GM19463 (cell line): ENCODE data around the gene SH3PXD2A.
"Not testable (repeated sequence)": the region's sequence is repeated elsewhere in the genome, so short reads cannot be mapped to it uniquely, and the experiment has no call there.

ENCODE experiments used
- ATAC-seq: cut with Tn5 transposase; IDR thresholded peaks from one replicate; pipeline ENCODE4 v1.9.1; 2021; ENCODE audit warnings: mild to moderate bottlenecking, moderate library complexity; ENCODE audit not compliant: unreplicated experiment

The SH3PXD2A gene

DNA sequence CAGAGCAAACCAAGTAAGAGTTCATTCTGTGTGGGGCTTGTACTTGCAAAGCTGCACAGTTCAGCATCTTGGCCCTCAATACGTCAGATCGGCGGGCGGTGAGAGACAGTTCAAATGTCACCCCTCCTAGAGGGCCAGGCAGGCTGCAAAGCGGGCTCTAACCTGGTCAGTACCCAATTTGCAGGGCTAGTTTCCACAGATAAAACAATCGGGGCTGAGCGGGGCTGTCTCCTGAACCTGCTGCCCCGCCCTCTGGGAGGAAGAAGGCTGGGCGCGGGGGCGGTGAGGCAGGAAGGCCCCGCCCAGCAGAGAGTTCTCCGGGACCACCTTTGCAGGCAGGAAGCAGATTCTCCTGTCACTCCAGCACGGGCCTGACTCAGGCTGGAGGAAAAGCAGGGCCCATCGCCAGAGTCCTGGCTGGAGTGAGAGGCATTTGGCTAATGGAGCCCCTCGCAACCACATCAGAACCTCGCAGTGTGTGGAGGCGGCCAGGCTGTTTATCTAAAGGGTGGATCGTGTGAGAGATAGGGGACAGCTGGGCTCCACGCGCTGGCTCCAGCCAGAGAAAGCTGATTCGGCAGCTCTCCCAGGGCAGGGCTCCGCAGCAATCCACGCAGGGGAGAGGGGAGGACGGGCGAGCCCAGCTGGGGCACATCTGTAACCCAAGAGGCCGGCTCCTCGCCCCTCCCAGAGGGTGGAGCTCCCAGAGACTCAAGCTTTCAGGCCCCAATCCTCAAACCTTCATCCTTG is 83.1 kb downstream of the SH3PXD2A start:
- peak; percentile 66 for ATAC-seq

DNA sequence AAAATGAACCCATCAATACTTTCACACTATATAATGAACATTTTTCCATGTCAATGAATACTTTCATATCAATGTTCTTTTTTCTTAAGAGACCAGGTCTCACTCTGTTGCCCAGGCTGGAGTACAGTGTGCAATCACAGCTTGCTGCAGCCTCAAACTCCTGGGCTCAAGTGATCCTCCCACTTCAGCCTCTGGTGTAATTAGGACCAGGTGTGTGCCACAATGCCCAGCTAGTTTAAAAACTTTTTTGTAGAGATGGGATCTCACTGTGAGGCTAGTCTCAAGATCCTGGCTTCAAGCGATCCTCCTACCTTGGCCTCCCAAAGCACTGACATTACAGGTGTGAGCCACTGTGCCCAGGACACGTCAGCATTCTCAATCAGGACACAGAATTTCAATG is 85.2 kb downstream of the SH3PXD2A start:
- ATAC-seq = no peak

GRCh38 chr10:103769176-103769575 is 86.2 kb downstream of the SH3PXD2A start:
- no peak for ATAC-seq

DNA sequence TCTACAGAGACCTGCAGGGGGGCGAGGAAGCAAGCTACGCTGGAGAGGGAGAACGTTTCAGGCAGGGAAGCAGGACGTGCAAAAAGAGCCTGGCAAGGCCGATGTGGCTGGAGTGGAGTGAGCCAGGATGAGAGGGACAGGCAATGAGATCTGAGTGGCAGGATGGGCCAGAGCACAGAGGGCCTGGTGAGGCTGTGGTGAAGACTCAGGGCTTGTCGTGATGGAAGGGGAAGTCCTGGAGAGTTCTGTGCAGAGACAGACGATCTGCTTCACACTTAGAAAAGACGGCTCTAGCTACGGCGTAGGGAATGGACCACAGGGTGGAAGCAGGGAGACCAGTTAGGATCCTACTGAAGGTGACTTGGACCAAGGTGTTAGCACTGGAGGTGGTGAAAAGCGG is 87.0 kb downstream of the SH3PXD2A start:
- no peak for ATAC-seq

- no peak for ATAC-seq
Observed at GRCh38 chr10:103767756-103768155, 87.6 kb downstream of the SH3PXD2A start.

- ATAC-seq = no peak
Observed at GRCh38 chr10:103766751-103767505, 88.4 kb downstream of the SH3PXD2A start.

- ATAC-seq = no peak
Observed at GRCh38 chr10:103765981-103766380, 89.4 kb downstream of the SH3PXD2A start.

DNA sequence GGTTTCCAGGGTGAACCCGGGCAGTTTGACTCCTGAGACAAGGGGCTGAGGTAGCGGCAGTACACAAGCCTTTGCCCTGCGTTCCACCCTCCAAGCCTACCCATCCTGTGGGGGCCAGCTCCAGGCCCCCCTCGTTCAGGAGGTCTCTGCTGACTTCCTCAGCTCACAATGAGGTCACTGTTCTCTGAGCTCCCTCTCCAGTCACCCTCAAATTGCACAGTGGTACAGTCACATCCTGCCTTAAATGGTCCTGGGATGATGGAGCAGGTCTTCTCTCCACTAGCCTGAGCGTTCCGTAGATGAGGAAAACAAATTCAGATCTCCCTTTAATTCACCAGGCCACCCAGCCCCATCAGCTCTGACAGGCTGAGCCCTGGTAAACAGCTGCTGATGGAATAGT is 90.2 kb downstream of the SH3PXD2A start:
- no peak for ATAC-seq

GRCh38 chr10:103764296-103765088 is 90.9 kb downstream of the SH3PXD2A start:
- no peak for ATAC-seq

DNA sequence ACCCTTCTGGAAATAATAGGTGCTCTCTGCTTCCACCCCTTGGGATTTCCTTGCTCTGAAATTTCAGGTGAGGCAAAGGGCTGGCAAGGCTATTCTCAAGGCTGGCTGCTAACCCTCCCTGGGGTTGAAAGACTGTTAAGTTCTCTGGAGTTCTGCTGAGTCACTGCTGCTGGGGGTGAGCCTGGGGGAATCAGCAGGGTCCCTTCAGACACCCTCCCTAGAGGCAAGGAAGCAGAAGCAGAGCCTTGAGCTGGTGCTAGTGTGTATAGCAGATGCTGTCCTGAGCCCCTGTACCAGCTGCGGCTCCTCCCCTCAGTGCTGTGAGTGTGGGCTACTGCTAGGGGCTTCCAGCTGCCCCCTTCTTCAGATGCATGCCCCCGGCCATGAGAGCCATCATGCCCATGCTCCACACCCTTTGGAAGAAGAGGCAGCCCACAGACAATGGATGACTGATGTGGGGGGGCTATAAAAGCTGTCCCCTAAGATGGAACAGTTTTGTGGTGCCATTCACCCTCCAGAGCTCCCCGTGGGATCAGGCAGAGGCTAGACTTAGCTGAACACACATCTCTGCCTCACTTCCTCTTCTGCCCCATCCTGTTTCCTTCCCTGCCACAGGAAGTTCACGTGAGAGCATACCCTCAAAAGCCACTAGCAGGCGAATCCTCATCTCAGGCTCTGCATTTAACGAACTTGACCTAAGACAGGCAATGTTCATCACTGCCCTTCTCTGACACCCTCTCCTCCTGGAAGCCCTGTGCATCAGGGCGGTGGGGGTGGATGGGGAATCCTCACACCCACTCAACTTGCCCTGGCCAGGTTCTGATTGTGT is 91.8 kb downstream of the SH3PXD2A start:
- no peak for ATAC-seq

- no peak for ATAC-seq
Observed at GRCh38 chr10:103762916-103763315, 92.5 kb downstream of the SH3PXD2A start.

DNA sequence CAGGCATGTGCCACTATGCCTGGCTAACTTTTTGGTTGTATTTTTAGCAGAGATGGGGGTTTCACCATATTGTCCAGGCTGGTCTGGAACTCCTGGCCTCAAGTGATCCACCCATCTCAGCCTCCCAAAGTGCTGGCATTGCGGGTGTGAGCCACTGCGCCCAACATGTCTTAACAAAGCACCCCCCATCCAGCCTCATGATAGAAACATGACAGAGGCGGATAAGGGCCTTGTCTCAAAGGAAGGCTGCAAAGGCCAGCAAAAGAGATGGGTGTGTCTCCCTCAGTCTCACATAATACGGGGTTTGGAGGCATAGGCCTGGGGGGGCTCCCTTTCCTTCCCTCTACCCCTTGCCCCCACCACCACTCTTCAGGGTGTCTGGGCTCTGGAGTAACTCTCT is 93.2 kb downstream of the SH3PXD2A start:
- no peak for ATAC-seq

DNA sequence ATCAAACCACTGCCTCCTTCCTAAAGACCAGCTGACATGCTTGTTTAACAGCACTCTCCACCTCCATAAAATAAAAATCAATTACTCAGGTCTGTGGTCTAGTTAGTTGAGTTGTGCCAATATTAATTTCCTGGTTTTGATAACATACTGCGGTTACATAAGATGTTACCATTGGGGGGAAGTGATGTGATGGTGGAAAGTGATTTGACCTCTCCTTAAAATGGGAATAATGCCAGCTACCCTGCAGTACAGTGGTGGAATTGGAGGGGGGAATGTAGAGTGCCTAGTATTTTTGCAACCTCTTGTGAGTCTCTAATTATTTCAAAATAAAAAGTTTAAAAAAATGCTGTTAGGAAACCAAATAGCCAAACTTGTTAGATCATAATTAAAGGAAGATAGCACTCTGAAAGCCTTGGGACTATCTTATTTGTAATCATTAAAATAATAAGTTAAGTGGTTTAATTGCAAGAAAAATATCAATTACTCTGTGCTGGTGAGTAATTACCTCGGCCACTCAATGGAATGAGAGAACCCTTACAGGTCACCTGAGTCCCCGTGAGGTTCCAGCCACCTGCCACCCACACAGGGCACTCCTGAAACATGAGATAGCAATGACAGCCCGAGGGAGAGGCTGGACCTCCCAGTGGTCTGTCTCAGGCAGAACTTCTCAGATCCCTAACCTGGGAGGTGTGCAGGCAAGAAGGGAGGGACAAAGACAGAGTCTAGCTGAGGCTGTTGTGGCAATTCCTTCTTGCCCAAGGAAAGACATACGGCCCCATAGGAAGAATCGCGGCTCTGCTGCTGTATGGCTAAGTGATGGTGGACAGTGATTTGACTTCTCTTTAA is 94.1 kb downstream of the SH3PXD2A start:
- no peak for ATAC-seq

- ATAC-seq = not testable (repeated sequence)
Observed at GRCh38 chr10:103760233-103760632, 95.1 kb downstream of the SH3PXD2A start.

GRCh38 chr10:103759100-103759781 is 96.1 kb downstream of the SH3PXD2A start:
- ATAC-seq = peak; percentile 49

GRCh38 chr10:103758294-103758681 is 97.1 kb downstream of the SH3PXD2A start:
- ATAC-seq = peak; percentile 8

DNA sequence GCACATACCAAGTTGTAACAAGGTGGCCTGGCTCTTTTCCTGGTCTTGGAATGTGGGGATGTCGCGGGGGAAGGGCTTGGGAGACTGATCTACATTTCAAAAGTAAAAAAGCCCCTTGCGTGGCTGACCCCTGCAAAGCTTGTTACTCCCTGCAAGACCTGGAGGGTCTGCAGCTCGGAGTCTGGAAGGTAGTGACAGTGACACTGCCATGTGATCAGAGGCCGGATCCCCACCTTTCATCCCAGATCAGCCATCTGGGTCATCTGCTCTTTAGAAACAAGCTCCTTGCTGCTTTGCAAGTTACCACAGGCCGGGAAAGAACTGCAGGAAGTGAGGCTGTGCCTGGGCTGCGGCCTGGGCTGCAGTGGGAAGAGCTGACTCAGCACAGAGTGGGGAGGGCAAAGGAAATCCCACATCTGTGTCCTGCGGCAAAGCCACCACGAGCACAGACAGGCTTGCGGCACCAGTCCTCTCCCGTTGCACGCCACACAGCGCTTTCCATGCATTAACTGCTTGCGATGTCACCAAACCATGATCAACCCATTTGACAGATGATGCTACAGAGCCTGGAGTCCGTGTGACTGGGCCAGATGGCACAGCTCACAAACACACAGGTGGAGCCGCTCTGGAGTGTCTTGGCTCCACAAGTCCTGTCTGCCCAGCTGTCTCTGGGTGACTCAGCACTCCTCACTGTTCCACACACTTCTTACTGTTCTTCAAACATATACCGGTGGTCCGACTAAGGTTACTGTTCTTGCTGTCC is 97.7 kb downstream of the SH3PXD2A start:
- peak; percentile 48 for ATAC-seq

GRCh38 chr10:103756277-103756869 is 99.0 kb downstream of the SH3PXD2A start:
- no peak for ATAC-seq
